ENCODE measurements around the gene TMEM87A. TPM values are rescaled to one million over a fixed set of nuclear protein-coding genes. Genes with fewer than 3 reads are reported as not detected.

TMEM87A gene
- polyA plus RNA-seq, 2 of the 4 experiments (the other 2 are of a cell fraction) = 30.3 to 49.8 TPM

GRCh38 chr15:42284551-42284950 lies 11.3 kb upstream of the TMEM87A start:
- no peak overlapping the region for H3K27ac ChIP-seq
- POLR2A ChIA-PET = interaction anchor here (0.6 to 1.7 kb wide), 2 partner anchors 11 to 708 kb away, joined by 4 to 8 read pairs; partner anchors contain the start of genes GANC and TMEM87A
- no peak overlapping the region for H3K4me3 ChIP-seq
- TF ChIP-seq FOSL2 (IDR thresholded peaks at IDR 0.05) (no peak), FOSL2 (CRISPR knock-in tag; IDR thresholded peaks at IDR 0.05) (no peak), HDAC2 (IDR thresholded peaks at IDR 0.05) (no peak), HOXB13 (CRISPR knock-in tag; IDR thresholded peaks at IDR 0.05; ENCODE audit: low read depth) (no peak), HEYL (CRISPR knock-in tag; IDR thresholded peaks at IDR 0.05) (no peak), GATA3 (IDR thresholded peaks at IDR 0.05; ENCODE audit: borderline replicate concordance) (no peak), EHMT2 (IDR thresholded peaks at IDR 0.05; ENCODE audit: low read depth) (no peak)
- FAIRE-seq (no peak), DNase-seq (ENCODE audit: low read depth in 1 of 2, low spot score in 1 of 2) (no peak), ATAC-seq (no peak)
- H3K4me1 ChIP-seq = peaks cover 15% of the 10 kb centered on the region; the same call in 2 of the 3 replicates
- H3K9me3 ChIP-seq = no peaks in the 10 kb centered on the region
- H3K4me2 ChIP-seq = no peak overlapping the region
- CTCF ChIA-PET = interaction anchor here (0.6 kb wide), 1 partner anchor 153 kb away, joined by 3 read pairs; no protein-coding TSS in a partner anchor

DNA sequence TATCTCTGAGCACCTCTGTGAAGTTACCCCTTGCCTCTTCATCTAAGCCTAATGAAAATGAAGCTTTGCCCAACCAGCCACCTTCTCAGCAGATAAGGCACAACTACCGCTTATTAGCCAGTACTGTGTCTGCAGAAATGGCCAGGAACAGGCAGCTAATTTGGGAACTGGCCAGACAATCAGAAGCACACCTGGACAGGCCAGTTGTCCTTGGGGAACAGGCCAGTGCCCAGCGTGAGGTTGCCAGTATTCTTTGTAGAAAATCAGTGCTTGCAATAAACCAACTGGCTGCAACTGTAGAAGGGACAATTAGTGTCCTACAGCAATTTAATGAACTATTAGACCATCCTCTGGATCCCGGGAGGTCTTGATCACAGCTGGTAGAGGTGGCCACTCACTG lies 10.4 kb upstream of the TMEM87A start:
- 88% methylated on average over 2 of the region's 3 CpGs for WGBS (ENCODE audit: missing lambda C conversion rate)
- H3K4me3 ChIP-seq = no peak overlapping the region
- H3K4me1 ChIP-seq = peaks cover 15% of the 10 kb centered on the region; the same call in 2 of the 3 replicates
- H3K9me3 ChIP-seq = no peaks in the 10 kb centered on the region
- POLR2A ChIA-PET = interaction anchor here (1.7 kb wide), 1 partner anchor 10 kb away, joined by 4 read pairs; the partner anchor contains the start of genes GANC and TMEM87A
- no peak for ATAC-seq
- TF ChIP-seq SREBF2 (IDR thresholded peaks at IDR 0.05) (no peak), ZC3H11A (IDR thresholded peaks at IDR 0.05) (no peak), FOXS1 (CRISPR knock-in tag; IDR thresholded peaks at IDR 0.05) (no peak), MAFK (IDR thresholded peaks at IDR 0.05; ENCODE audit: partially characterized antibody) (no peak), RFX5 (IDR thresholded peaks at IDR 0.05) (no peak), EHF (CRISPR knock-in tag; IDR thresholded peaks at IDR 0.05) (no peak), NR3C1 (IDR thresholded peaks at IDR 0.05) (no peak)
- TF ChIP-seq, protein P1, sequence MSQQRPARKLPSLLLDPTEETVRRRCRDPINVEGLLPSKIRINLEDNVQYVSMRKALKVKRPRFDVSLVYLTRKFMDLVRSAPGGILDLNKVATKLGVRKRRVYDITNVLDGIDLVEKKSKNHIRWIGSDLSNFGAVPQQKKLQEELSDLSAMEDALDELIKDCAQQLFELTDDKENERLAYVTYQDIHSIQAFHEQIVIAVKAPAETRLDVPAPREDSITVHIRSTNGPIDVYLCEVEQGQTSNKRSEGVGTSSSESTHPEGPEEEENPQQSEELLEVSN (IDR thresholded peaks at IDR 0.05; ENCODE audit: borderline replicate concordance, low read depth) = no peak
- H3K27ac ChIP-seq = no peak overlapping the region
- no peak for FAIRE-seq
- CTCF ChIA-PET = no interaction called here
- H3K4me2 ChIP-seq = no peak overlapping the region
- DNase-seq (ENCODE audit: low read depth in 1 of 2, low spot score in 1 of 2) = no peak

- POLR2A ChIA-PET = no interaction called here
- TF ChIP-seq PHF8 (IDR thresholded peaks at IDR 0.05; ENCODE audit: borderline replicate concordance, low read depth) (no peak), MYC (IDR thresholded peaks at IDR 0.05; ENCODE audit: borderline replicate concordance, low read length) (no peak), HOXB5 (CRISPR knock-in tag; IDR thresholded peaks at IDR 0.05) (no peak), CBX8 (IDR thresholded peaks at IDR 0.05) (no peak), RARB (CRISPR knock-in tag; IDR thresholded peaks at IDR 0.05) (no peak), RNF2 (IDR thresholded peaks at IDR 0.05; ENCODE audit: borderline replicate concordance, low read depth) (no peak), POLR2A (IDR thresholded peaks at IDR 0.05; ENCODE audit: low read length) (no peak), ZSCAN20 (CRISPR knock-in tag; IDR thresholded peaks at IDR 0.05) (no peak)
Measured at GRCh38 chr15:42282926-42283325, 9.7 kb upstream of the TMEM87A start.

DNA sequence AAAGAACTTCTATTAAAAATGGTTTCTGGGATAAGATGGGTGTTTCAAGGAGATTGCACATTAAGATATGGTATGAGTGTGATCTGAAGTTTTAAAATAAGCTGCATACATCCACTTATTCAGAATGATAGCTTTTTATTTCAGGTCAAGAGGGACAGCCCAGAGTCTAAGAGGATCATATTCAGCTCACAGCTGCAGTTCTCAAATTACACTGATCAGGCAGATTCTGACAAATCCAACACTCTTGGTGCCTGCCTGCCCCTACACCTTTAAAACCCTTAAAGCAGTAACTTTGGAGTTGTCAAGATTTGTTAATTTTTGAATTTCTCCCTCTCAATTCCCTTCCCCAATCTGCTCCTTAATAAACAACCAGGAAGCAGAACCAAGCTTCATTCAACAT lies 9.1 kb upstream of the TMEM87A start:
- POLR2A ChIA-PET = no interaction called here
- no peak overlapping the region for H3K4me2 ChIP-seq
- peaks cover 15% of the 10 kb centered on the region; the same call in 2 of the 3 replicates for H3K4me1 ChIP-seq
- TF ChIP-seq TP53 (CRISPR knock-in tag; IDR thresholded peaks at IDR 0.05) (no peak), JUN (IDR thresholded peaks at IDR 0.05) (no peak), NFE2L2 (conservative IDR thresholded peaks at IDR 0.05; ENCODE audit: low read length) (no peak), HEYL (CRISPR knock-in tag; IDR thresholded peaks at IDR 0.05) (no peak), HMGXB4 (CRISPR knock-in tag; IDR thresholded peaks at IDR 0.05; ENCODE audit: borderline replicate concordance) (no peak), REST (IDR thresholded peaks at IDR 0.05) (no peak), ZC3H11A (IDR thresholded peaks at IDR 0.05) (no peak)
- H3K9me3 ChIP-seq = no peaks in the 10 kb centered on the region
- FAIRE-seq (no peak), DNase-seq (ENCODE audit: low read depth in 1 of 2, low spot score in 1 of 2) (no peak), ATAC-seq (no peak)
- H3K4me3 ChIP-seq = no peak overlapping the region
- CTCF ChIA-PET = no interaction called here
- H3K27ac ChIP-seq = no peak overlapping the region

More at GRCh38 chr15:42282926-42283325, 9.7 kb upstream of the TMEM87A start:
- no peak overlapping the region for H3K27ac ChIP-seq
- no peak for DNase-seq (ENCODE audit: low read depth in 1 of 2, low spot score in 1 of 2)
- H3K4me2 ChIP-seq = no peak overlapping the region
- WGBS (ENCODE audit: missing lambda C conversion rate) = 74% methylated on average over 5 of the region's 5 CpGs
- no peak for FAIRE-seq
- H3K9me3 ChIP-seq = no peaks in the 10 kb centered on the region
- H3K4me1 ChIP-seq = peaks cover 15% of the 10 kb centered on the region; the same call in 2 of the 3 replicates
- CTCF ChIA-PET = no interaction called here
- no peak for ATAC-seq
- H3K4me3 ChIP-seq = no peak overlapping the region

Measured in A549 (cell line).